ENCODE results near the gene RALA.
A peak's percentile ranks its signal among the peaks of the same experiment; 100 is the strongest.

RALA gene

DNA sequence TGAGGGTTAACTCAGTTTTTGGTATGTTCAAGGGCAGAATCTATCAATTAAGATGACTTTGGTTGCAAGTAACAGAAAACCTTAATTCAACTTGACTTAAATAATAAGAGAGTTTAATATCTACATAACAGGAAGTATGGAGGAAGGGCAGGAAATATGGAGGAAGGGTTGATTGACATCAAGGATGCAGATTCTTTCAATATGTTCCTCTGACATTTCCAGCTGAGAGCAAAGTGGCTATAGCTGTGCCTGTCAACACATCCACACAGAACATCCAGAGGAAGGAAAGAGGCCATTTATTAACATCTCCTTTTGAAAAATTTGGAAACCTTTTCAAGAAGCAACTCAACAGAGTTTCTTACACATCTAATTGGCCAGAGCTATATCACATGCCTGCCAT is 19.4 kb upstream of the RALA start:
- Histone ChIP-seq H3K9me3 (ENCODE audit: control extremely low read depth in 1 of 5, control insufficient read depth in 4 of 5, insufficient read depth in 2 of 5, low read depth in 1 of 5, low read length in 4 of 5) (no peaks in the 10 kb centered on the region), H3K27me3 (replicated peaks in 2 of 5; ENCODE audit: control insufficient read depth in 4 of 5, insufficient read depth in 5 of 5, low read length in 4 of 5) (no peaks in the 10 kb centered on the region), H3K27ac (ENCODE audit: insufficient read depth in 1 of 2, low read depth in 1 of 2, low read length in 2 of 2, poor library complexity in 1 of 2, severe bottlenecking in 2 of 2) (no peak overlapping the region), H3K4me3 (ENCODE audit: control insufficient read depth in 1 of 7, extremely low read depth in 1 of 7, insufficient read depth in 4 of 7, low read depth in 2 of 7, low read length in 6 of 7) (peak overlapping the region in 1 of 7 experiments; percentile 40), H3K4me1 (ENCODE audit: control extremely low read depth in 1 of 4, control insufficient read depth in 4 of 4, insufficient read depth in 4 of 4, low read length in 3 of 4) (peaks cover 4 to 25% (median 10%) of the 10 kb centered on the region in 4 experiments), H3K36me3 (ENCODE audit: control insufficient read depth in 4 of 4, insufficient read depth in 4 of 4, low read length in 3 of 4) (no peaks in the 10 kb centered on the region)
- ChIA-PET CTCF (interaction anchor here (0.7 to 3.3 kb wide), 4 partner anchors 8 to 23 kb away, joined by 3 to 11 read pairs (median 6); no protein-coding TSS in a partner anchor), POLR2A (interaction anchor here (0.8 kb wide), 1 partner anchor 19 kb away, joined by 3 read pairs; no protein-coding TSS in a partner anchor)
- peak in 2 of 3 donors; percentile 37 to 60 for DNase-seq

DNA sequence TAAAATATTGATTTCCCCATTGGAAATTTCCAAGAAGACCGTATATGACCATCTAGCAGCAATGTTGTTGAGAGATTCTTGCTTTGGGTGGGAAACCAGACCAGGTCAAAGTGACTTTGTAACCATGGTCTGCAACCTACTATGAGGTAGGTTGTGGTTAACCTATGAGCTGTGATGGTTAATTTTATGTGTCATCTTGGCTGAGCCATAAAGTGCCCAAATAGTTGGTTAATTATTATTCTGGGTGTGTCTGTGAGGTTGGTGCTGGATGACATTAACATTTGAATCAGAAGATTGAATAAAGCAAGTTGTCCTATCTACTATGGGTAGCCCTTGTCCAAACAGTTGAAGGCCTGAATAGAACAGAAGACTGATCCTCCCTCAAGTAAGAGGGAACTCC is 18.3 kb upstream of the RALA start:
- H3K9me3 ChIP-seq (ENCODE audit: control extremely low read depth in 1 of 5, control insufficient read depth in 4 of 5, insufficient read depth in 2 of 5, low read depth in 1 of 5, low read length in 4 of 5) = no peaks in the 10 kb centered on the region
- no peak for DNase-seq
- POLR2A ChIA-PET = no interaction called here
- peaks cover 10 to 37% (median 16%) of the 10 kb centered on the region in 4 experiments for H3K4me1 ChIP-seq (ENCODE audit: control extremely low read depth in 1 of 4, control insufficient read depth in 4 of 4, insufficient read depth in 4 of 4, low read length in 3 of 4)
- 100% methylated on average over 1 of the region's 1 CpG for WGBS (ENCODE audit: insufficient coverage)
- CTCF ChIA-PET = interaction anchor here (1.0 to 3.3 kb wide), 5 partner anchors 9 to 25 kb away, joined by 3 to 11 read pairs (median 6); no protein-coding TSS in a partner anchor
- H3K27ac ChIP-seq (ENCODE audit: insufficient read depth in 1 of 2, low read depth in 1 of 2, low read length in 2 of 2, poor library complexity in 1 of 2, severe bottlenecking in 2 of 2) = no peak overlapping the region
- no peaks in the 10 kb centered on the region for H3K36me3 ChIP-seq (ENCODE audit: control insufficient read depth in 4 of 4, insufficient read depth in 4 of 4, low read length in 3 of 4)
- H3K4me3 ChIP-seq (ENCODE audit: control insufficient read depth in 1 of 7, extremely low read depth in 1 of 7, insufficient read depth in 4 of 7, low read depth in 2 of 7, low read length in 6 of 7) = no peak overlapping the region
- H3K27me3 ChIP-seq (replicated peaks in 2 of 5; ENCODE audit: control insufficient read depth in 4 of 5, insufficient read depth in 5 of 5, low read length in 4 of 5) = no peaks in the 10 kb centered on the region

- Histone ChIP-seq H3K27me3 (replicated peaks in 2 of 5; ENCODE audit: control insufficient read depth in 4 of 5, insufficient read depth in 5 of 5, low read length in 4 of 5) (no peaks in the 10 kb centered on the region), H3K36me3 (ENCODE audit: control insufficient read depth in 4 of 4, insufficient read depth in 4 of 4, low read length in 3 of 4) (no peaks in the 10 kb centered on the region), H3K4me3 (ENCODE audit: control insufficient read depth in 1 of 7, extremely low read depth in 1 of 7, insufficient read depth in 4 of 7, low read depth in 2 of 7, low read length in 6 of 7) (no peak overlapping the region), H3K9me3 (ENCODE audit: control extremely low read depth in 1 of 5, control insufficient read depth in 4 of 5, insufficient read depth in 2 of 5, low read depth in 1 of 5, low read length in 4 of 5) (no peaks in the 10 kb centered on the region), H3K27ac (ENCODE audit: insufficient read depth in 1 of 2, low read depth in 1 of 2, low read length in 2 of 2, poor library complexity in 1 of 2, severe bottlenecking in 2 of 2) (no peak overlapping the region), H3K4me1 (ENCODE audit: control extremely low read depth in 1 of 4, control insufficient read depth in 4 of 4, insufficient read depth in 4 of 4, low read length in 3 of 4) (peaks cover 12 to 41% (median 16%) of the 10 kb centered on the region in 4 experiments)
- ChIA-PET CTCF (interaction anchor here (0.8 to 1.3 kb wide), 2 partner anchors 13 to 17 kb away, joined by 3 read pairs; no protein-coding TSS in a partner anchor), POLR2A (no interaction called here)
- no CpG with 5 or more reads among the region's 2 CpGs for WGBS (ENCODE audit: insufficient coverage)
- DNase-seq = peak in 1 of 3 donors; percentile 47
Observed at GRCh38 chr7:39606352-39606751, 17.0 kb upstream of the RALA start.

GRCh38 chr7:39606941-39607340 is 16.4 kb upstream of the RALA start:
- Histone ChIP-seq H3K4me3 (ENCODE audit: control insufficient read depth in 1 of 7, extremely low read depth in 1 of 7, insufficient read depth in 4 of 7, low read depth in 2 of 7, low read length in 6 of 7) (no peak overlapping the region), H3K36me3 (ENCODE audit: control insufficient read depth in 4 of 4, insufficient read depth in 4 of 4, low read length in 3 of 4) (no peaks in the 10 kb centered on the region), H3K27me3 (replicated peaks in 2 of 5; ENCODE audit: control insufficient read depth in 4 of 5, insufficient read depth in 5 of 5, low read length in 4 of 5) (no peaks in the 10 kb centered on the region), H3K9me3 (ENCODE audit: control extremely low read depth in 1 of 5, control insufficient read depth in 4 of 5, insufficient read depth in 2 of 5, low read depth in 1 of 5, low read length in 4 of 5) (no peaks in the 10 kb centered on the region), H3K27ac (ENCODE audit: insufficient read depth in 1 of 2, low read depth in 1 of 2, low read length in 2 of 2, poor library complexity in 1 of 2, severe bottlenecking in 2 of 2) (no peak overlapping the region), H3K4me1 (ENCODE audit: control extremely low read depth in 1 of 4, control insufficient read depth in 4 of 4, insufficient read depth in 4 of 4, low read length in 3 of 4) (peaks cover 12 to 41% (median 16%) of the 10 kb centered on the region in 4 experiments)
- CTCF ChIA-PET = interaction anchor here (0.6 to 1.3 kb wide), 3 partner anchors 13 to 15 kb away, joined by 3 read pairs; no protein-coding TSS in a partner anchor
- POLR2A ChIA-PET = no interaction called here
- no CpG with 5 or more reads among the region's 2 CpGs for WGBS (ENCODE audit: insufficient coverage)
- DNase-seq = no peak

- H3K4me1 ChIP-seq (ENCODE audit: control extremely low read depth in 1 of 4, control insufficient read depth in 4 of 4, insufficient read depth in 4 of 4, low read length in 3 of 4) = peaks cover 12 to 41% (median 16%) of the 10 kb centered on the region in 4 experiments
- ChIA-PET CTCF (interaction anchor here (3.1 kb wide), 1 partner anchor 14 kb away, joined by 14 read pairs; no protein-coding TSS in a partner anchor), POLR2A (interaction anchor here (1.1 kb wide), 1 partner anchor 27 kb away, joined by 3 read pairs; no protein-coding TSS in a partner anchor)
- H3K27me3 ChIP-seq (replicated peaks in 2 of 5; ENCODE audit: control insufficient read depth in 4 of 5, insufficient read depth in 5 of 5, low read length in 4 of 5) = no peaks in the 10 kb centered on the region
- no peak for DNase-seq
- WGBS (ENCODE audit: insufficient coverage) = 100% methylated on average over 2 of the region's 2 CpGs
- no peak overlapping the region for H3K27ac ChIP-seq (ENCODE audit: insufficient read depth in 1 of 2, low read depth in 1 of 2, low read length in 2 of 2, poor library complexity in 1 of 2, severe bottlenecking in 2 of 2)
- H3K9me3 ChIP-seq (ENCODE audit: control extremely low read depth in 1 of 5, control insufficient read depth in 4 of 5, insufficient read depth in 2 of 5, low read depth in 1 of 5, low read length in 4 of 5) = no peaks in the 10 kb centered on the region
- no peaks in the 10 kb centered on the region for H3K36me3 ChIP-seq (ENCODE audit: control insufficient read depth in 4 of 4, insufficient read depth in 4 of 4, low read length in 3 of 4)
- no peak overlapping the region for H3K4me3 ChIP-seq (ENCODE audit: control insufficient read depth in 1 of 7, extremely low read depth in 1 of 7, insufficient read depth in 4 of 7, low read depth in 2 of 7, low read length in 6 of 7)
Observed at GRCh38 chr7:39607865-39608264, 15.5 kb upstream of the RALA start.

DNA sequence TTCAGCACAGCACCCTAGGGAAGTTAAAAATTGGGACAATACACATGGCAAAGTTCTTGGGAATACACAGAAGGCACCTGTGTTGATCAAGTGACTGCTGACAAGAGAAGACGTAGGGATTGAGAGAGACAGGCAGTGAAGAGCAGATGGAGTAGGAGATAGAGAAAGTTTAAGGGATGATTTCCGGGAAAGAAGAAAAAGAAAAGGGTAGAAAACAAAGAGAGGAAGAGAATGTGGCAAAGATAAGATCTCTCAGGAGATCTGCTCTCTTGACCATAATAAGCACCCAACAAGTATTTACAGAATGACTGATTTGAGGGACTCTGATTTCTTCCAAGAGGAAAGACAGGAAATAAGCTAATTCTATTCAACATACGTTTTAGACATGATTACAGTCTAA is 15.1 kb upstream of the RALA start:
- H3K27ac ChIP-seq (ENCODE audit: insufficient read depth in 1 of 2, low read depth in 1 of 2, low read length in 2 of 2, poor library complexity in 1 of 2, severe bottlenecking in 2 of 2) = no peak overlapping the region
- ChIA-PET CTCF (interaction anchor here (1.2 to 3.1 kb wide), 6 partner anchors 10 to 136 kb away, joined by 3 to 22 read pairs (median 6); no protein-coding TSS in a partner anchor), POLR2A (interaction anchor here (1.1 kb wide), 1 partner anchor 27 kb away, joined by 3 read pairs; no protein-coding TSS in a partner anchor)
- WGBS (ENCODE audit: insufficient coverage) = 17% methylated on average over 1 of the region's 3 CpGs
- no peak overlapping the region for H3K4me3 ChIP-seq (ENCODE audit: control insufficient read depth in 1 of 7, extremely low read depth in 1 of 7, insufficient read depth in 4 of 7, low read depth in 2 of 7, low read length in 6 of 7)
- no peaks in the 10 kb centered on the region for H3K9me3 ChIP-seq (ENCODE audit: control extremely low read depth in 1 of 5, control insufficient read depth in 4 of 5, insufficient read depth in 2 of 5, low read depth in 1 of 5, low read length in 4 of 5)
- peaks cover 12 to 41% (median 16%) of the 10 kb centered on the region in 4 experiments for H3K4me1 ChIP-seq (ENCODE audit: control extremely low read depth in 1 of 4, control insufficient read depth in 4 of 4, insufficient read depth in 4 of 4, low read length in 3 of 4)
- H3K36me3 ChIP-seq (ENCODE audit: control insufficient read depth in 4 of 4, insufficient read depth in 4 of 4, low read length in 3 of 4) = no peaks in the 10 kb centered on the region
- DNase-seq = peak in 2 of 3 donors; percentile 28 to 33
- H3K27me3 ChIP-seq (replicated peaks in 2 of 5; ENCODE audit: control insufficient read depth in 4 of 5, insufficient read depth in 5 of 5, low read length in 4 of 5) = no peaks in the 10 kb centered on the region

All from common myeloid progenitor, CD34-positive (primary cell).